ENCODE data around the gene NPR2.

The NPR2 gene

DNA sequence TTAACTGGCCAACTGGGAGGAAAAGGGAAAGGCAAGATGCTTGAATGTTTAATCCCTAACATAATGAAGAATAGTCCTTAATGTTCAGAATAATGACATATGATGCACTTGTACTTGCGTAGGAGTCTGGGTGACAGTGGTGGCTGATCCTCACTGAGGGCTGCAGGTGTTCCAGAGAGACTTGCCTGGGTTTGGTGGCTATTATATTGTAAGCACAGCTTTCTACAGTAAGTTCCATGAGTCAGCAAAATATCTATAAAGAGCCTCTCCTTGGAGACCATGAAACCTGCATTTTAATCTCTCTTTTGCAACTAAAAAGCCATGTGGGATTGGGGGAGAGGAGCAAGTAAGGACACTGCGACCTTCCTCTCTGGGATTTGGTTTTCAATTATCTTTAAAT is 1.9 kb upstream of the NPR2 start:
- Histone ChIP-seq H2AK5ac (ENCODE audit: low read length) (no peak overlapping the region), H2BK5ac (ENCODE audit: low read depth, low read length, poor library complexity) (no peak overlapping the region), H3K4me1 (ENCODE audit: control insufficient read depth in 1 of 2, insufficient read depth in 2 of 2, low read length in 2 of 2) (peaks cover 11 to 25% of the 10 kb centered on the region in 2 experiments), H3K4ac (ENCODE audit: low read depth, low read length) (no peak overlapping the region), H4K91ac (ENCODE audit: low read depth, low read length) (no peak overlapping the region), H3K27me3 (ENCODE audit: insufficient read depth, low read length) (no peaks in the 10 kb centered on the region), H3K18ac (ENCODE audit: low read length) (no peak overlapping the region), H2AFZ (ENCODE audit: insufficient read depth, low read length, poor library complexity) (no peak overlapping the region), H2BK12ac (ENCODE audit: low read length) (no peak overlapping the region), H4K12ac (ENCODE audit: low read depth, low read length) (no peak overlapping the region), H3K14ac (ENCODE audit: low read length) (no peak overlapping the region), H3K27ac (ENCODE audit: low read depth, low read length) (no peak overlapping the region), H3K4me3 (ENCODE audit: low read depth, low read length) (no peak overlapping the region), H3K9ac (ENCODE audit: low read length) (no peak overlapping the region), H3K4me2 (ENCODE audit: low read length) (no peak overlapping the region), H3K23ac (ENCODE audit: low read length) (no peak overlapping the region), H4K8ac (ENCODE audit: low read depth, low read length) (no peak overlapping the region), H3K9me3 (ENCODE audit: insufficient read depth, low read depth, low read length) (peaks cover 1% of the 10 kb centered on the region), H3K79me1 (ENCODE audit: low read length) (peaks cover 3% of the 10 kb centered on the region), H2BK120ac (ENCODE audit: insufficient read depth, low read length, poor library complexity) (no peak overlapping the region), H3K79me2 (ENCODE audit: control insufficient read depth, insufficient read depth, low read length, poor library complexity) (no peaks in the 10 kb centered on the region), H3K36me3 (ENCODE audit: control insufficient read depth in 1 of 2, insufficient read depth in 2 of 2, low read length in 2 of 2) (no peaks in the 10 kb centered on the region)
- no peak for DNase-seq
- WGBS (ENCODE audit: extremely low coverage, insufficient coverage, insufficient read length) = no CpG with 5 or more reads among the region's 2 CpGs

DNA sequence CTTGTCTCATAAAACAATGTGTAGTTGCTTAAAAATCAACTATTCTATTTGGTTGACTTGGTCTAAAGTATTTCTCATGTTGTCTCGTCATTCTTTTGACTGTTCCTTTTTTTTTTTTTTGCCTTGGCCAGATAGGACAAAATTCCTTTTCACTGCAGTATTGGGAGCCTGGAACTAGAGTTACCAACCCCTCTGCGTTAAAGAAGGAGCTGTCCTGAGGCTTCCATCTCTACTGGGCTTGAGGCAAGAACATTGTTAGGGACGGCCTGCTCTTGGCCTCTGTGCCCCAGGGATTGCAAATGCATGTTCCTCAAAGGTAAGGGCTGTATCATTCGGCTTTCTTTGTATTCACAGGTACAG is 1.4 kb upstream of the NPR2 start:
- DNase-seq = no peak
- Histone ChIP-seq H3K27ac (ENCODE audit: low read depth, low read length) (no peak overlapping the region), H4K8ac (ENCODE audit: low read depth, low read length) (no peak overlapping the region), H3K18ac (ENCODE audit: low read length) (no peak overlapping the region), H3K9me3 (ENCODE audit: insufficient read depth, low read depth, low read length) (peaks cover 1% of the 10 kb centered on the region), H3K23ac (ENCODE audit: low read length) (no peak overlapping the region), H3K4me3 (ENCODE audit: low read depth, low read length) (no peak overlapping the region), H3K79me2 (ENCODE audit: control insufficient read depth, insufficient read depth, low read length, poor library complexity) (no peaks in the 10 kb centered on the region), H2AFZ (ENCODE audit: insufficient read depth, low read length, poor library complexity) (no peak overlapping the region), H3K9ac (ENCODE audit: low read length) (no peak overlapping the region), H3K4ac (ENCODE audit: low read depth, low read length) (no peak overlapping the region), H4K91ac (ENCODE audit: low read depth, low read length) (no peak overlapping the region), H2BK5ac (ENCODE audit: low read depth, low read length, poor library complexity) (no peak overlapping the region), H3K79me1 (ENCODE audit: low read length) (peaks cover 3% of the 10 kb centered on the region), H3K4me1 (ENCODE audit: control insufficient read depth in 1 of 2, insufficient read depth in 2 of 2, low read length in 2 of 2) (peaks cover 11 to 25% of the 10 kb centered on the region in 2 experiments), H3K36me3 (ENCODE audit: control insufficient read depth in 1 of 2, insufficient read depth in 2 of 2, low read length in 2 of 2) (no peaks in the 10 kb centered on the region), H2AK5ac (ENCODE audit: low read length) (no peak overlapping the region), H3K14ac (ENCODE audit: low read length) (no peak overlapping the region), H4K12ac (ENCODE audit: low read depth, low read length) (no peak overlapping the region), H3K27me3 (ENCODE audit: insufficient read depth, low read length) (no peaks in the 10 kb centered on the region), H3K4me2 (ENCODE audit: low read length) (no peak overlapping the region), H2BK120ac (ENCODE audit: insufficient read depth, low read length, poor library complexity) (no peak overlapping the region), H2BK12ac (ENCODE audit: low read length) (no peak overlapping the region)
- WGBS (ENCODE audit: extremely low coverage, insufficient coverage, insufficient read length) = no CpG with 5 or more reads among the region's 4 CpGs

DNA sequence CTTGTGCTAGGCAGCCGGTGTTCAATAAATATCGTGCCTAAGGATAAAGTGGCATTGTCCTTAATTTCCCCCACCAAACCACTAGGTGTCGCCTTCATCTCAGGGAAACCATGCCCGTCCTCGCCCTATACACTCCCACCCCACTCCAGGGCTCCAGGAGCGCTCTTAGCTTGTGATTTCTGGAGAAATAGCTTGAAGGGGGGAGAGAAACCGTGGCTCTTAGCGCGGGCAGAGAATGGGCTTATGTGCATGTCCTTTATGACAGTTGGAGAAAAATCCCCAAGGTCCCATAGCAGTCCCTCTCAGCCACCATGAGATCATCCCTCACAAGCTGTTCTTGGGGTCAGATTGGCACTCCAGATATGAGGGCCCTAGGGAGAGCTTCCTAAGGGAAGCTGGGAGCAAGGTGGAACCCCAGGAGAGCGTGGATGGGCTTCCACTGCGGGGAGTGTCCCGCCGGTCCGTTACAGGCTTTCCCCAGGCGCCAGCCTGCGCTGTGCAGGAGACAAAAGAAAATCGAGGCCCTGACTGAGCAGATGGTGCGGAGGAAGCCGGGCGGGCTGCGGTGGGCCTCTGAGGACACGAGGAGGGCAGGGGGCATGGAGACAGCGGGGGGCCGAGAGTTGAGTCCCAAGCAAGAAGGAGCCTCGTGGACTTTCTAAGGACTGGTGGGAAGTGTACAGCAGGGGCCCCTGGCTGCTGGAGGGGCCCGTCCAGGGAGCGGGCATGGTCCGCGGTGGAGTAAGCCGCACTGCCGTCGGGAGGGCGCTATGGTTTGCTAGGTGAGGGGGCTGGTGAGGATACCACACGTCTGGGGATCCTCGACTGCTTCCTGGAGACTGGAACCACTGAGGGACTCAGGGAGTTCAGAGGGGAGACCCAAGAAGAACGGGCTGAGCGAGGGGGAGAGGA is 750 bp upstream of the NPR2 start:
- Histone ChIP-seq H3K4me2 (ENCODE audit: low read length) (peak overlapping the region; percentile 39), H3K23ac (ENCODE audit: low read length) (no peak overlapping the region), H2BK12ac (ENCODE audit: low read length) (peak overlapping the region; percentile 68), H3K27me3 (ENCODE audit: insufficient read depth, low read length) (no peaks in the 10 kb centered on the region), H3K9me3 (ENCODE audit: insufficient read depth, low read depth, low read length) (no peaks in the 10 kb centered on the region), H3K18ac (ENCODE audit: low read length) (peak overlapping the region; percentile 3), H2BK5ac (ENCODE audit: low read depth, low read length, poor library complexity) (no peak overlapping the region), H4K8ac (ENCODE audit: low read depth, low read length) (peak overlapping the region; percentile 82), H2AK5ac (ENCODE audit: low read length) (no peak overlapping the region), H3K4me3 (ENCODE audit: low read depth, low read length) (peak overlapping the region; percentile 18), H3K36me3 (ENCODE audit: control insufficient read depth in 1 of 2, insufficient read depth in 2 of 2, low read length in 2 of 2) (no peaks in the 10 kb centered on the region), H3K27ac (ENCODE audit: low read depth, low read length) (no peak overlapping the region), H4K12ac (ENCODE audit: low read depth, low read length) (peak overlapping the region; percentile 1), H3K14ac (ENCODE audit: low read length) (peak overlapping the region; percentile 15), H3K9ac (ENCODE audit: low read length) (no peak overlapping the region), H3K4me1 (ENCODE audit: control insufficient read depth in 1 of 2, insufficient read depth in 2 of 2, low read length in 2 of 2) (peaks cover 11 to 25% of the 10 kb centered on the region in 2 experiments), H2AFZ (ENCODE audit: insufficient read depth, low read length, poor library complexity) (peak overlapping the region; percentile 28), H2BK120ac (ENCODE audit: insufficient read depth, low read length, poor library complexity) (no peak overlapping the region), H4K91ac (ENCODE audit: low read depth, low read length) (peak overlapping the region; percentile 77), H3K79me1 (ENCODE audit: low read length) (peaks cover 3% of the 10 kb centered on the region), H3K79me2 (ENCODE audit: control insufficient read depth, insufficient read depth, low read length, poor library complexity) (no peaks in the 10 kb centered on the region), H3K4ac (ENCODE audit: low read depth, low read length) (no peak overlapping the region)
- no CpG with 5 or more reads among the region's 37 CpGs for WGBS (ENCODE audit: extremely low coverage, insufficient coverage, insufficient read length)
- peak; percentile 47 to 87 for DNase-seq

DNA sequence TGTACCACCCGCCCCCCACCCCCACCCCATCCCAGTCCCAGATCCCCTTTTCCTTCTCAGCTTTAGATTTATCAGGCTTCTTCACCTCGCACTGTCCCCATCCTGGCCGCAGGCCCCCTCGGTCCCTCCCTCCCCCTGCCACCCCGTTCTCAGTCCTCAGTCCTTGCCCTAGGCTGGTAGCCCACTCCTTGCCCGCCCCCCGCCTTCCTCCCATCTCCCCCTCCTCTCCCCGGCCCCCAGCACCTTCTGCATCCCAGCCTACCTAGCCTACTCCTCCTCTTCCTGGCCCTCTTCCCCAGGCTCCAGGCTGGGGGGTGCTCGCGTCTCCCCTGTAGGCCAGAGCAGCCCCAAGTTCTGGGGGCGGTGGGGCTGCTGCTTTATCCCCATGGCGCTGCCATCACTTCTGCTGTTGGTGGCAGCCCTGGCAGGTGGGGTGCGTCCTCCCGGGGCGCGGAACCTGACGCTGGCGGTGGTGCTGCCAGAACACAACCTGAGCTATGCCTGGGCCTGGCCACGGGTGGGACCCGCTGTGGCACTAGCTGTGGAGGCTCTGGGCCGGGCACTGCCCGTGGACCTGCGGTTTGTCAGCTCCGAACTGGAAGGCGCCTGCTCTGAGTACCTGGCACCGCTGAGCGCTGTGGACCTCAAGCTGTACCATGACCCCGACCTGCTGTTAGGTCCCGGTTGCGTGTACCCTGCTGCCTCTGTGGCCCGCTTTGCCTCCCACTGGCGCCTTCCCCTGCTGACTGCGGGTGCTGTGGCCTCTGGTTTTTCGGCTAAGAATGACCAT is 828 bp downstream of the NPR2 start:
- peak overlapping the region; percentile 88 for H4K91ac ChIP-seq (ENCODE audit: low read depth, low read length)
- peak overlapping the region; percentile 18 for H2AK5ac ChIP-seq (ENCODE audit: low read length)
- no peak overlapping the region for H4K12ac ChIP-seq (ENCODE audit: low read depth, low read length)
- H2BK5ac ChIP-seq (ENCODE audit: low read depth, low read length, poor library complexity) = no peak overlapping the region
- no peak for DNase-seq
- H3K79me1 ChIP-seq (ENCODE audit: low read length) = peaks cover 3% of the 10 kb centered on the region
- no CpG with 5 or more reads among the region's 34 CpGs for WGBS (ENCODE audit: extremely low coverage, insufficient coverage, insufficient read length)
- no peaks in the 10 kb centered on the region for H3K9me3 ChIP-seq (ENCODE audit: insufficient read depth, low read depth, low read length)
- no peaks in the 10 kb centered on the region for H3K27me3 ChIP-seq (ENCODE audit: insufficient read depth, low read length)
- peak overlapping the region; percentile 3 for H3K4me3 ChIP-seq (ENCODE audit: low read depth, low read length)
- no peak overlapping the region for H3K23ac ChIP-seq (ENCODE audit: low read length)
- H3K79me2 ChIP-seq (ENCODE audit: control insufficient read depth, insufficient read depth, low read length, poor library complexity) = no peaks in the 10 kb centered on the region
- H3K4me2 ChIP-seq (ENCODE audit: low read length) = no peak overlapping the region
- H3K9ac ChIP-seq (ENCODE audit: low read length) = no peak overlapping the region
- H4K8ac ChIP-seq (ENCODE audit: low read depth, low read length) = no peak overlapping the region
- no peak overlapping the region for H3K4ac ChIP-seq (ENCODE audit: low read depth, low read length)
- H3K18ac ChIP-seq (ENCODE audit: low read length) = no peak overlapping the region
- no peak overlapping the region for H2BK12ac ChIP-seq (ENCODE audit: low read length)
- no peak overlapping the region for H2AFZ ChIP-seq (ENCODE audit: insufficient read depth, low read length, poor library complexity)
- H2BK120ac ChIP-seq (ENCODE audit: insufficient read depth, low read length, poor library complexity) = no peak overlapping the region
- H3K36me3 ChIP-seq (ENCODE audit: control insufficient read depth in 1 of 2, insufficient read depth in 2 of 2, low read length in 2 of 2) = no peaks in the 10 kb centered on the region
- no peak overlapping the region for H3K14ac ChIP-seq (ENCODE audit: low read length)
- H3K27ac ChIP-seq (ENCODE audit: low read depth, low read length) = no peak overlapping the region
- peaks cover 12 to 25% of the 10 kb centered on the region in 2 experiments for H3K4me1 ChIP-seq (ENCODE audit: control insufficient read depth in 1 of 2, insufficient read depth in 2 of 2, low read length in 2 of 2)
